NCI-H2107 treated with DMSO at 0.1 percent for 48 hours (cell line): Measurements from ENCODE around the gene TMEM37.

Experiments used
- DNase-seq: peaks from one replicate; lab custom pipeline; 2025; ENCODE audit not compliant: unreplicated experiment; lab: John Stamatoyannopoulos, UW

TMEM37 gene

GRCh38 chr2:119451336-119452050 is 19.8 kb downstream of the TMEM37 start:
- DNase-seq = no peak

- DNase-seq = no peak
Observed at GRCh38 chr2:119453972-119454593, 22.4 kb downstream of the TMEM37 start.

- no peak for DNase-seq
Observed at GRCh38 chr2:119455066-119455718, 23.5 kb downstream of the TMEM37 start.

GRCh38 chr2:119460076-119460475 is 28.4 kb downstream of the TMEM37 start:
- DNase-seq = no peak

- no peak for DNase-seq
Observed at GRCh38 chr2:119461811-119462210, 30.2 kb downstream of the TMEM37 start.

GRCh38 chr2:119462574-119462973 is 30.9 kb downstream of the TMEM37 start:
- DNase-seq = no peak

- DNase-seq = no peak
Observed at GRCh38 chr2:119463136-119463535, 31.5 kb downstream of the TMEM37 start.

- no peak for DNase-seq
Observed at GRCh38 chr2:119463990-119464389, 32.3 kb downstream of the TMEM37 start.

- DNase-seq = no peak
Observed at GRCh38 chr2:119464981-119465380, 33.3 kb downstream of the TMEM37 start.

GRCh38 chr2:119465687-119466086 is 34.0 kb downstream of the TMEM37 start:
- DNase-seq = no peak

GRCh38 chr2:119466373-119466772 is 34.7 kb downstream of the TMEM37 start:
- no peak for DNase-seq

- DNase-seq = no peak
Observed at GRCh38 chr2:119468154-119468955, 36.7 kb downstream of the TMEM37 start.

GRCh38 chr2:119469131-119469530 is 37.5 kb downstream of the TMEM37 start:
- DNase-seq = no peak

GRCh38 chr2:119469661-119470297 is 38.1 kb downstream of the TMEM37 start:
- peak; percentile 43 for DNase-seq

GRCh38 chr2:119472749-119473148 is 41.1 kb downstream of the TMEM37 start:
- no peak for DNase-seq

GRCh38 chr2:119473621-119474370 is 42.1 kb downstream of the TMEM37 start:
- no peak for DNase-seq

GRCh38 chr2:119474371-119475224 is 42.9 kb downstream of the TMEM37 start:
- no peak for DNase-seq

GRCh38 chr2:119475225-119475856 is 43.7 kb downstream of the TMEM37 start:
- no peak for DNase-seq

GRCh38 chr2:119475857-119476244 is 44.2 kb downstream of the TMEM37 start:
- DNase-seq = no peak
